Gastrocnemius medialis (tissue), 4 donors: ENCODE data around the gene LRRN2.

Experiments
- CTCF ChIP-seq, 5 experiments: fragments of 450-650 bp in 3 of 5; fragments of 200-600 bp in 2 of 5; sonication (generic) in 2 of 5; IDR thresholded peaks in 4 of 5; conservative IDR thresholded peaks in 1 of 5; 1 replicate in 4 of 5; 2 replicates in 1 of 5; pipeline ENCODE4 v1.5.1; 2016 to 2019; ENCODE audit warnings: antibody characterized with exemption in 5 of 5, mild to moderate bottlenecking in 3 of 5, moderate library complexity in 3 of 5
- POLR2A ChIP-seq, 2 donors: fragments of 450-650 bp; IDR thresholded peaks; one replicate each; pipeline ENCODE4 v1.6.1; 2017; ENCODE audit warnings: antibody characterized with exemption in 2 of 2, mild to moderate bottlenecking in 2 of 2, moderate library complexity in 2 of 2

- TF ChIP-seq CTCF (IDR thresholded peaks at IDR 0.05 in 4 of 5, conservative IDR thresholded peaks at IDR 0.05 in 1 of 5) (no peak), POLR2A (IDR thresholded peaks at IDR 0.05) (no peak)
Measured at GRCh38 chr1:204645666-204646065, 39.9 kb downstream of the LRRN2 start.
